Fibroblast of upper back skin (primary cell): ENCODE data around the gene SAMD4B.
"Not testable (repeated sequence)": the region's sequence is repeated elsewhere in the genome, so short reads cannot be mapped to it uniquely, and the experiment has no call there.

Experiments
- DNase-seq: peaks from one replicate; pipeline ENCODE4 v3.0.0-alpha.2; 2013

Gene SAMD4B

GRCh38 chr19:39370735-39371134 is 28.5 kb downstream of the SAMD4B start:
- no peak for DNase-seq

- peak; percentile 98 for DNase-seq
Measured at GRCh38 chr19:39372047-39372802, 30.0 kb downstream of the SAMD4B start.

DNA sequence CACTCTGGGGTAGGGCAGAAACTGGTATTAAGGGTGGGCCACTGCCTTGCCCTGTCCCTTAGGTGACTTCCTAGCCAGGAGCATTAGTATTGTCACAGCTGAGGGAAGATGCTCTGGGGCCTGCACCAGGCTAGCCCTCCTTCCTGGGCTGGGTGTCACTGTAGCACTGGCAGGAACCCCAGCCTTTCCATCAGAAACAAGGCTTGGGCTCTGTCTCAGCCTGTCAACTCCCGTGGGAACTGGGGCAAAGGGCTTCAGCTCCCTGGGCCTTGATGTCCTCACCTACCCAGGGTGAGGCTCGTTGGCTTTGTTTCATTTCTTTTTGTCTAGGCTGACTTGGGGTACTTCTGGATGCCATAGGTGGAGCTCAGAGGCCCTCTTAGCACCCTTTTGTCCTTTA is 30.7 kb downstream of the SAMD4B start:
- no peak for DNase-seq

GRCh38 chr19:39375929-39376328 is 33.7 kb downstream of the SAMD4B start:
- no peak for DNase-seq

DNA sequence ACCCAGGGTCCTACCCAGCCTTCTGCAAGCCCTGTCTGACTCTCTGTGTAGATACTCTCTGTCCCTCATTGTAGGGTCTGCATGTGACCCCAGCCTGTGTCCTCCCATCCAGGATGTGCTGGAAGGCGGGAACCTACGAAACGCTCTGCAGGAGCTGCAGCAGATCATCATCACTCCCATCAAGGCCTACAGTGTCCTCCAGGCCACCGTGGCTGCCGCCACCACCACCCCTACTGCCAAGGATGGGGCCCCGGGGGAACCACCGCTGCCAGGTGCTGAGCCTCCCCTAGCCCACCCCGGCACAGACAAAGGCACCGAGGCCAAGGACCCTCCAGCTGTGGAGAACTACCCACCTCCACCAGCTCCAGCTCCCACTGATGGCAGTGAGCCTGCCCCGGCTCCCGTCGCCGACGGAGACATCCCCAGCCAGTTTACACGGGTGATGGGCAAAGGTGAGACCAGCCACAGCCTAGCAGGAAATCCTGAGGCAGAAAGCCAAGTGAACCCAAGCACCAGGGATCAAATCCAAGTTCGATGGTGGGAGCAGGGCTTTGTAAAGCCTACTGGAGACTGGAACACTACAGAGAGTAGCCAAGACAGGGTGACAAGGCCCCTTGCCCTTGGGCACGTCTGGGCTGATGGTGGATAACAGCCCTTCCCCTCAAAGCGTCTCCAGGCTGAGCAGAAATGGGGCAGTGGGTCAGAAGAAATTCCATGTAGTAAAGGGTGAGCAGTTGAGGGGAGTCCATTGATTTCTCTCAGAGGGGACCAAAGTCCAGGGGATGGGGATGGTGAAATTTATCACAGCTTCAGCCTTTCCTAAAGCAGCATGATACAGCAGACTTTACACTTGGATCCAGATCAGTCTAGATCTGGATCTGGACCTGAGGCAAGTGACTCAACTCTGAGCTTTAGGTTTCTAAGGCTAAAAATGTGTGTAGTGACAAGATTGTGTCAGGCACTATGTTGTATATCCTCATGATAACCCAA is 35.4 kb downstream of the SAMD4B start:
- no peak for DNase-seq

DNA sequence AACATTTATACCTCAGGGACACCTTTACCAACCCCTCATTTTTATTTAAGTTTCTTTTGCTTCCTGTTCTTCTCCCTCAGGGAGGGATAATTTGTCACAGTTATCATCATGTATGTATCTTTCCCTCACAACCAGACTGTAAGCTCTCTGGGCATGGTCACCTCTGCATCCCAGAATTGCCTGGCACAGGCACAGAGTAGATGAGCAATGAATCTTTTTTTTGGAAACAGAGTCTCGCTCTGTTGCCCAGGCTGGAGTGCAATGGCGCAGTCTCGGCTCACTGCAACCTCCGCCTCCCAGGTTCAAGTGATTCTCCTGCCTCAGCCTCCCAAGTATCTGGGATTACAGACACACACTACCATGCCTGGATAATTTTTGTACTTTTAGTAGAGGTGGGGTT is 37.1 kb downstream of the SAMD4B start:
- not testable (repeated sequence) for DNase-seq

DNA sequence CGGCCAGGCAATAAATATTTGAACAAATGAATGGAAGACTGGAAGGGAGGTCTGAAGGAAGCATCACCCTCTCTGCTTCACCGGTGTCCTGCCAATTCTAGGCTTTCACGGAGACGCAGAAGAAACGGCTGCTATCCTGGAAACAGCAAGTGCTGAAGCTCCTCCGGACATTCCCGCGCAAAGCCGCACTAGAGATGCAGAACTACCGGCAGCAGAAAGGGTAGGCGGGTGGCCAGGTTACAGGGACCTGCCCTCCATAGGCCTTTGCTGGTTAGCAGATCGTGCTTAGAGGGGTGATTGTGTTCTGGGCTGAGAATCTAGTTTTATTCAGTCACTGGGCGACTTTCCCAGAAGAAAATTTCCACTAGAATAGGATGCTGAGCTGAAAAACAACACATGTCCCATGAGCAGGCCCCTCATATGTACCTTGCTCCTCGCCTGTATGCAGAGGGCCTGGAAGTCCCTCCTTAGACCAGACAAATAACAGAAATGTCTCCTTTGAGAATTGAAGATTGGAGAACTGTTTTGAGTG is 37.7 kb downstream of the SAMD4B start:
- no peak for DNase-seq

- no peak for DNase-seq
Measured at GRCh38 chr19:39380521-39381502, 38.6 kb downstream of the SAMD4B start.

GRCh38 chr19:39381910-39382611 is 39.8 kb downstream of the SAMD4B start:
- DNase-seq, result no peak

GRCh38 chr19:39382991-39383828 is 41.0 kb downstream of the SAMD4B start:
- no peak for DNase-seq

DNA sequence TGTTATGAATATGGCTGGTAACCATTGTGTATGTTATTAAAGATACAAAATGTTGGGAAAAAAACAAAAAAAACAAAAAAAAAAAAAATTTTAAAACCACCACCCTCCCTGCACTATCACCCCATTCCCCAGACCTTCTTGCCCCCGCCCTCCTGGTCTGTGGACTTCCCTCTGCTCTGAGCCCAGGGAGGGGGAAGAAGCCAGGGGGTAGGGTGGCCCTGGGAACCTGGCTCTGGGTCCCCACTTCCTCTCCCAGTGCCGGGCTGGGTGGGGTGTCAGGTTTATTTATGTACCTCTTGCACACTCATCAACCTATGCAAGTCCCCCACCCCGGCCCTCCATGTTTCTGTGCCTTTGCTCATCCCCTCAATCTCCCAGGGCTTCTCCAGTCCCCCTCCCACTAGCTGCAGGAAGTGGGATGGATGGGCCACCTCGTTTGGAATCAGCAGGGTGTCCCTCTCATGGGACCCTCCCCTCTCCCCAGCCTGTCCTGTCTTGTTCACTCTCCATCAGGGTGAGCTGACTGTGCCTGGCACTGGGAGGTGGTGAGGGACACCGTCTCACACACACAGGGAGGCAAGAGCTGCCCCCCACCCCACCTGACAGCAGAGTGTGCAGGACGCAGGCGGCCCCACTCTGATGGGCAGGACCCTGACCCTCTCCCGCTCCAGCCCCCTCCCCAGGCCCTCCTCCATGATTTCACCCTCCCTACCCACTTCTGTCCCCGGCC is 42.8 kb downstream of the SAMD4B start:
- DNase-seq, result no peak

GRCh38 chr19:39385629-39386411 is 43.6 kb downstream of the SAMD4B start:
- DNase-seq, result no peak

DNA sequence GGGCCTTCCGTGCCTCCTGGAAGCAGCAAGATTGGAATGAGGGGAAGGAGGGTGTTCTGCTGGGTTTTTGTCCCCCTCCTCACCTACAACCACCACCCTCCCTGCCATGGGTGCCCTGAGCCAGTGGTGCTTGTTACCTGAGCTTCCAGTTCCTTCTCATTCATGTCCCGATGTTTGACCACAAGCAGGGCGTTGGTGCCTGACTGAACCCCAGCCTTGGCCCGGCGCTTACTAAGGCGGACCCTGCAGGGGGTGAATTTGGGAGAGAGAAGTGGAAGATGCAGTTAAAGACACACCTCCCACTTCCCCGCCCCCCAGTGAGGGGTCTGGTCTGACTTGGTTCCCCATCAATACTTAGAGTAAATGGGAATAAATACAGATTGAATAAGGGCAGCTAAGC is 44.3 kb downstream of the SAMD4B start:
- DNase-seq, result no peak

- DNase-seq, result no peak
Measured at GRCh38 chr19:39388657-39389056, 46.4 kb downstream of the SAMD4B start.

DNA sequence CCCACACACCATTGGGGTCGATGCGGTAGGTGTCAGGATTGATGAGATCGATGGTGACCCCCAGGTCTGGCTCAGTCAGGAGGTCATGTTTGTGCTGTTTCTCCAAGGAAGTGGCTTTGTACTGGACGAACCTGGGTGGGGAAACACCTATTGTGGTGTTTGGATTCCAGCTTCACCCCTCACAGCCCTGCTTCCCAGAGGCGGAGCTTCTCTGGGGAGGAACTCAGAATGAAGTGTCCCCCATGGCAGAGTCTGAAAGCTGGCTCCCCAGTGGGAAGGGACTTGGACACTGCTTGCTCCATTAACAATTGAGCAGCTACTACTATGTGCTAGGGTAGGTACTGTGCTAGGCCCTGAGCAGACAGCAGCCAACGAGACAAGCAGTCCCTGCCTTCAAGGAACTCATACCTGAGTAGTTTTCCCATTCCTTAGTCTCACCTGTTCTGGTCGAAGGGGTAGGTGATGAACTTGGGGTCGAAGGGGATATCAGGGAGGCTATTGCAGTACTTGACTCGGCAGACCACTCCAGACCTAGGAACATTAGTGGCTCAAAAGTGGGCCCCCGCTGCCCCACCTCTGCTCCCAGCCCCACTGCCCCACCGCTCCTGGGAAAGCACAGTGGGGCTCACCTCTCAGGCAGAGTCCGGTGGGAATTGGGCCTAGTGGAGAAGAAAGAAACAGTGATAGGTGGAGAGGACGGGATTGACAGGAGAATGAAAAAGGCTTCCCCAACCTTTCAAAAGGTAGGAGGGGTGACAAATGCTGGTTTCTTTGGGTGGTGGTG is 47.6 kb downstream of the SAMD4B start:
- no peak for DNase-seq

DNA sequence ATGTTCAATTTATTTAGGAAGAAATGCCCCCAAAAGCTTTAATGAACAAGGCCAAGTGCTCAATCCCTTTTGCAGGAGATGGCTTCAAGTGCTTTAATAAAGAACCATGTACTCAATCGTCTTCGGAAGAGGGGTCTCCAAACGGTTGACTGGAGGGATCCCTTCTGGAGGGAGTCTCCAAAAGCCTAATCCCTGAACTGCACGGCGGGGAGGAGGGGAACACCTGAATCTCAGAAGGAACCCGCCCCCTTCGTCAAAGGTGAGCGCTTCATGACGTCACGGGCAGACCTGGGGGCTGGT is 48.2 kb downstream of the SAMD4B start:
- DNase-seq, result no peak

- DNase-seq, result peak; percentile 100
Measured at GRCh38 chr19:39390751-39391437, 48.7 kb downstream of the SAMD4B start, which contains the start of the genes MED29 and PAF1. Gene MED29, plus strand, starts transcription at chr19:39391378. Its CDS starts 45 bp downstream, at chr19:39391423. Gene PAF1, minus strand, starts transcription at chr19:39391106. Its CDS starts 242 bp downstream, at chr19:39390864.
